Right atrium auricular region (tissue), 2 donors: ENCODE measurements around the gene DCAF10. TPM values are rescaled to one million over a fixed set of nuclear protein-coding genes. Genes with fewer than 3 reads are reported as not detected.
"Not testable (repeated sequence)": the region's sequence is repeated elsewhere in the genome, so short reads cannot be mapped to it uniquely, and the experiment has no call there.

Source experiments
- DNase-seq: peaks from one replicate; pipeline ENCODE4 v3.0.0-alpha.2; 2019; ENCODE audit warnings: low spot score
- H3K27ac ChIP-seq, 2 donors: fragments of 200-600 bp; sonication (generic); 1 replicate in 1 of 2; 2 replicates in 1 of 2; pipeline ENCODE4 v1.5.1; 2016 to 2019
- H3K27me3 ChIP-seq, 2 donors: fragments of 200-600 bp; sonication (generic); one replicate each; pipeline versions ENCODE4 v1.5.1 to v1.6.0; 2017 to 2019
- H3K36me3 ChIP-seq: fragments of 200-600 bp; sonication (generic); one replicate; pipeline ENCODE4 v1.5.1; 2016
- H3K4me1 ChIP-seq, 2 donors: fragments of 200-600 bp; sonication (generic); one replicate each; pipeline versions ENCODE4 v1.5.1 to v1.6.0; 2017 to 2019
- H3K4me3 ChIP-seq, 2 donors: fragments of 200-600 bp; sonication (generic); 1 replicate in 1 of 2; 2 replicates in 1 of 2; pipeline ENCODE4 v1.5.1; 2017 to 2019; ENCODE audit warnings: mild to moderate bottlenecking in 1 of 2, moderate library complexity in 1 of 2
- H3K9me3 ChIP-seq, 2 donors: fragments of 200-600 bp; sonication (generic); one replicate each; pipeline ENCODE4 v1.5.1; 2019
- CTCF ChIP-seq, 2 donors: fragments of 200-600 bp; sonication (generic); IDR thresholded peaks; one replicate each; pipeline ENCODE4 v1.5.1; 2019; ENCODE audit warnings: antibody characterized with exemption in 2 of 2
- total RNA-seq, 2 donors: library from RNA; depleted of rRNA; stranded (reverse); fragments of >200 nt; gene quantifications; one replicate each; pipeline ENCODE4 v1.1.0, GENCODE V29; 2016

Gene DCAF10
- total RNA-seq, 2 donors from 2014 or later: 14.1 to 18.2 TPM

GRCh38 chr9:37758747-37759146 is 41.9 kb upstream of the DCAF10 start:
- DNase-seq: no peak
- H3K4me3 ChIP-seq: no peak overlapping the region
- no peaks in the 10 kb centered on the region for H3K9me3 ChIP-seq
- no peak overlapping the region for H3K27ac ChIP-seq
- H3K27me3 ChIP-seq: no peaks in the 10 kb centered on the region
- peaks cover 5% of the 10 kb centered on the region for H3K36me3 ChIP-seq
- TF ChIP-seq CTCF (IDR thresholded peaks at IDR 0.05): no peak
- H3K4me1 ChIP-seq: peaks cover 0 to 10% of the 10 kb centered on the region in 2 donors

GRCh38 chr9:37760416-37761161 is 40.0 kb upstream of the DCAF10 start:
- Histone ChIP-seq H3K9me3 (no peaks in the 10 kb centered on the region), H3K27ac (no peak overlapping the region), H3K4me1 (no peaks in the 10 kb centered on the region), H3K36me3 (peaks cover 5% of the 10 kb centered on the region), H3K27me3 (no peaks in the 10 kb centered on the region), H3K4me3 (no peak overlapping the region)
- no peak for DNase-seq
- TF ChIP-seq CTCF (IDR thresholded peaks at IDR 0.05): no peak

DNA sequence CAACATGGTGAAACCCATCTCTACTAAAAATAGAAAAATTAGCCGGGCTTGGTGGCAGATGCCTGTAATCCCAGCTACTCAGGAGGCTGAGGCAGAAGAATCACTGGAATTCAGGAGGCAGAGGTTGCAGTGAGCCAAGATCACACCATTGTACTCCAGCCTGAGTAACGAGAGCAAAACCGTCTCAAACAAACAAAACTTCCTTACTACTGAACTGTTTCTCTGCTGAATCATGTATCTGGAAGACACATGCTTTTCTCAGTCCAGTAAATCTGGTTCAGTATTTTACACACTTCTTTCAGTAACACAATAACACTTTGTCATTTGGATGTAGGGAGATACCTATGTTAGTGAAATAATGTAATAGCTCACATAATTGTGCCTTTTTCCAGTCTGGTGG is 39.1 kb upstream of the DCAF10 start:
- Histone ChIP-seq H3K27me3 (no peaks in the 10 kb centered on the region), H3K4me1 (no peaks in the 10 kb centered on the region), H3K27ac (no peak overlapping the region), H3K36me3 (peaks cover 5% of the 10 kb centered on the region), H3K4me3 (no peak overlapping the region), H3K9me3 (no peaks in the 10 kb centered on the region)
- no peak for DNase-seq
- TF ChIP-seq CTCF (IDR thresholded peaks at IDR 0.05): no peak

- peaks cover 11% of the 10 kb centered on the region for H3K36me3 ChIP-seq
- H3K9me3 ChIP-seq, H3K4me1 ChIP-seq, H3K27me3 ChIP-seq, H3K4me3 ChIP-seq, DNase-seq, H3K27ac ChIP-seq: not testable (repeated sequence)
Observed at GRCh38 chr9:37765263-37765662, 35.3 kb upstream of the DCAF10 start.

DNA sequence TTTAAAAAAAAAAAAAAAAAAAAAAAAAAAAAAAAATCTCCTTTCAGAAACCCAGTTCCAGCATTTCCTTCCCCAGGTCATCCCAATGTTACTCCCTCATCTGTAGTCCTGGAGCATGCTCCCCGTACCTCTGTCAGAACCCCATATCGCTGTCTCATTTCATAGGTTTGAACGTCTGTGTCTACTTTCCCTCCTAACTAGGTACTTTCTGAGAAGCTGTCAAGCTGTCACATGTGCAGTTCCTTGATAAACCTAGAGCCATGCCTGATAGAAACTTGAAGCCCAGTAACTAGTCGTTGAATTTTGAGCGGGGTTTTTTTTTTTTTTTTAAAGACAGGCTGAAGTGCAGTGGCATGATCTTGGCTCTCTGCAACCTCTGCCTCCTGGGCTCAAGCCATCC is 31.3 kb upstream of the DCAF10 start:
- no peaks in the 10 kb centered on the region for H3K9me3 ChIP-seq
- no peaks in the 10 kb centered on the region for H3K4me1 ChIP-seq
- DNase-seq: no peak
- no peak for TF ChIP-seq CTCF (IDR thresholded peaks at IDR 0.05)
- H3K4me3 ChIP-seq: no peak overlapping the region
- no peaks in the 10 kb centered on the region for H3K27me3 ChIP-seq
- no peak overlapping the region for H3K27ac ChIP-seq
- H3K36me3 ChIP-seq: peaks cover 41% of the 10 kb centered on the region

DNA sequence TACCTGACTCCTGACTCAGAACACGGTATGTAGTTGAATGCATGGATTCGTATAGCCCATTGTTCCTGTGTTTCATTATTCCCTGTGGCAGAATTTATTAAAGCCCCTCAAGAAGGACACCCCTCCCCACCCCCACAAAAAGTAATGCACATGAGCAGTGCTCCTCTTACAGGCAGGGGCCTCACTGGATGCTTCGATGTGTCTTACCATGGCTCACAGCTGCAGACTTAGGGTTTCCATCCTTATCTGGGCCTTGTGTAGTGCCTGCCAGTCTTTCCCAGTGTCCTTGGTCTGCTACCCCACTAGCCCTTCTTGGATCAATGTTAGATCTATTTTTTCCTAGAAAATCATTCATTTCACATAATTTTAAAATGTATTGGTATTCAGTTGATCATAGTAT is 30.6 kb upstream of the DCAF10 start:
- Histone ChIP-seq H3K27me3 (no peaks in the 10 kb centered on the region), H3K9me3 (no peaks in the 10 kb centered on the region), H3K4me3 (no peak overlapping the region), H3K4me1 (no peaks in the 10 kb centered on the region), H3K36me3 (peaks cover 41% of the 10 kb centered on the region), H3K27ac (no peak overlapping the region)
- DNase-seq: no peak
- no peak for TF ChIP-seq CTCF (IDR thresholded peaks at IDR 0.05)
